Measurements from ENCODE around the gene ASB5. TPM values are rescaled to one million over a fixed set of nuclear protein-coding genes. Genes with fewer than 3 reads are reported as not detected.

ASB5 gene
- polyA plus RNA-seq, 1 donor from 2014 or later, result not detected

- no peaks in the 10 kb centered on the region for H3F3A ChIP-seq (ENCODE audit: insufficient read depth, low read length, poor library complexity, severe bottlenecking)
- no peak overlapping the region for H3K9ac ChIP-seq (ENCODE audit: low read length)
- no peaks in the 10 kb centered on the region for H3K36me3 ChIP-seq (ENCODE audit: insufficient read depth, low read length)
- H3K4me2 ChIP-seq (ENCODE audit: low read length), result no peak overlapping the region
- TF ChIP-seq POLR2AphosphoS5 (IDR thresholded peaks at IDR 0.05), result no peak
- no peak for TF ChIP-seq MXI1 (conservative IDR thresholded peaks at IDR 0.05; ENCODE audit: poor library complexity, severe bottlenecking)
- no peak for TF ChIP-seq TAF1 (IDR thresholded peaks at IDR 0.05; ENCODE audit: low read depth)
- no peak for TF ChIP-seq RAD21 (conservative IDR thresholded peaks at IDR 0.05)
- TF ChIP-seq CTCF (IDR thresholded peaks at IDR 0.05; ENCODE audit: poor library complexity, severe bottlenecking), result no peak
- no peak for TF ChIP-seq SMC3 (conservative IDR thresholded peaks at IDR 0.05; ENCODE audit: poor library complexity)
- no peak for TF ChIP-seq EP300 (conservative IDR thresholded peaks at IDR 0.05; ENCODE audit: poor library complexity, severe bottlenecking)
- TF ChIP-seq REST (IDR thresholded peaks at IDR 0.05; ENCODE audit: borderline replicate concordance), result no peak
- TF ChIP-seq EZH2 (IDR thresholded peaks at IDR 0.05; ENCODE audit: borderline replicate concordance, insufficient read depth, low read length, poor library complexity, severe bottlenecking), result no peak
- no peaks in the 10 kb centered on the region for H3K79me2 ChIP-seq (replicated peaks; ENCODE audit: insufficient read depth, low read length)
- H3K9me2 ChIP-seq (ENCODE audit: insufficient read depth, low read length), result no peaks in the 10 kb centered on the region
- no peak overlapping the region for H3K27ac ChIP-seq (ENCODE audit: low read length)
- no peaks in the 10 kb centered on the region for H4K20me1 ChIP-seq (ENCODE audit: insufficient read depth)
- H2AFZ ChIP-seq (ENCODE audit: low read depth, low read length), result no peak overlapping the region
- no peak overlapping the region for H3K4me3 ChIP-seq (ENCODE audit: low read length)
- no peaks in the 10 kb centered on the region for H3K27me3 ChIP-seq (ENCODE audit: insufficient read depth, low read depth, low read length)
- H3K9me3 ChIP-seq (ENCODE audit: low read length), result no peaks in the 10 kb centered on the region
These were observed 40.8 kb upstream of the ASB5 start for GRCh38 chr4:176309772-176310171.

DNA sequence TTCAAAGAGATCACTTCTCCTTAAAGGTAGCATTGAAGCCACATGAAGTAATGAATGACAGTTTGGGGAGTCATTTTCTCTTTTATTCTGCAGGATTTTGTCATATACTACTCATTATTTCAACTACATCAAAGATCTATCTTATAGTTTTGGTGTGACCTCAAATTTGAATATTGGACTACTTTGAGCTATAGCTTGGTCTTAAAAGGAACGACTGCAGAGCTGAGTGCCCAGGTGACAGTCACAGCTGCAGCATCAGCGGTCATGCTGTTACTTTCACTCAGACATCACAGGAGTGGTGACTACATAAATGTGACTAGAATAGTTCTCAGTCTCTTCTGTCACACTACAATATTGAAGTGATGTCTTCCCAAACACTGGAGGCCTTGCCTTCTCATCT, 40.0 kb upstream of the ASB5 start:
- no peaks in the 10 kb centered on the region for H4K20me1 ChIP-seq (ENCODE audit: insufficient read depth)
- H2AFZ ChIP-seq (ENCODE audit: low read depth, low read length), result no peak overlapping the region
- H3K4me2 ChIP-seq (ENCODE audit: low read length), result no peak overlapping the region
- no peaks in the 10 kb centered on the region for H3K9me3 ChIP-seq (ENCODE audit: low read length)
- H3K27me3 ChIP-seq (ENCODE audit: insufficient read depth, low read depth, low read length), result no peaks in the 10 kb centered on the region
- TF ChIP-seq REST (IDR thresholded peaks at IDR 0.05; ENCODE audit: borderline replicate concordance), result no peak
- no peak for TF ChIP-seq EZH2 (IDR thresholded peaks at IDR 0.05; ENCODE audit: borderline replicate concordance, insufficient read depth, low read length, poor library complexity, severe bottlenecking)
- TF ChIP-seq EP300 (conservative IDR thresholded peaks at IDR 0.05; ENCODE audit: poor library complexity, severe bottlenecking), result no peak
- no peak for TF ChIP-seq MXI1 (conservative IDR thresholded peaks at IDR 0.05; ENCODE audit: poor library complexity, severe bottlenecking)
- no peak for TF ChIP-seq SMC3 (conservative IDR thresholded peaks at IDR 0.05; ENCODE audit: poor library complexity)
- TF ChIP-seq RAD21 (conservative IDR thresholded peaks at IDR 0.05), result no peak
- TF ChIP-seq TAF1 (IDR thresholded peaks at IDR 0.05; ENCODE audit: low read depth), result no peak
- no peak for TF ChIP-seq POLR2AphosphoS5 (IDR thresholded peaks at IDR 0.05)
- TF ChIP-seq CTCF (IDR thresholded peaks at IDR 0.05; ENCODE audit: poor library complexity, severe bottlenecking), result no peak
- H3F3A ChIP-seq (ENCODE audit: insufficient read depth, low read length, poor library complexity, severe bottlenecking), result no peaks in the 10 kb centered on the region
- no peaks in the 10 kb centered on the region for H3K9me2 ChIP-seq (ENCODE audit: insufficient read depth, low read length)
- no peaks in the 10 kb centered on the region for H3K36me3 ChIP-seq (ENCODE audit: insufficient read depth, low read length)
- H3K27ac ChIP-seq (ENCODE audit: low read length), result no peak overlapping the region
- H3K9ac ChIP-seq (ENCODE audit: low read length), result no peak overlapping the region
- H3K79me2 ChIP-seq (replicated peaks; ENCODE audit: insufficient read depth, low read length), result no peaks in the 10 kb centered on the region
- H3K4me3 ChIP-seq (ENCODE audit: low read length), result no peak overlapping the region
